Stimulated activated CD4-positive, alpha-beta T cell treated with anti-CD3 and anti-CD28 coated beads, Interleukin-2, amount 100 ng/mL, for 48 hours (primary cell): ENCODE measurements around the gene PRKG1.

Source experiments
- DNase-seq, 2 donors: peaks; one replicate each; pipeline ENCODE4 v3.0.0-alpha.2; 2020

The PRKG1 gene

DNA sequence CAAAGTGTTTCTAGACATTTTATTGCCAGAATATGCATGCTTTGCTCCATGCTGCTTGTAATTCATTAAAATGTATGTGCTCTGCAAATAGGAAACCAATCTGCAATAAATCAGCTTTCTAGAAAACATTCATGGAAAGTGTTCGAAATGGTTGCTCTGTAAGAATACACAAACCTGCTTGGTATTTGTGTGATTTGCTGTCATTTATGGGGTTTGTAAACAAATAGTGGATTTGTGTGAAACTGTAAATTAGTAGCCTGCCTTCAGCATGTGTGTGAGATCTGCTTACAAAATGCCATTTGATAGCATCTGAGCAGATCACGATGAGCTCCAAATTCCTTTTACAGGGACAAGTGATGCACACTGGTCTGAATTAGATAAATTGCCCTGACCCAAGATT is 844.2 kb downstream of the PRKG1 start:
- no peak for DNase-seq

GRCh38 chr10:51918884-51919325 is 844.6 kb downstream of the PRKG1 start:
- DNase-seq, result no peak

DNA sequence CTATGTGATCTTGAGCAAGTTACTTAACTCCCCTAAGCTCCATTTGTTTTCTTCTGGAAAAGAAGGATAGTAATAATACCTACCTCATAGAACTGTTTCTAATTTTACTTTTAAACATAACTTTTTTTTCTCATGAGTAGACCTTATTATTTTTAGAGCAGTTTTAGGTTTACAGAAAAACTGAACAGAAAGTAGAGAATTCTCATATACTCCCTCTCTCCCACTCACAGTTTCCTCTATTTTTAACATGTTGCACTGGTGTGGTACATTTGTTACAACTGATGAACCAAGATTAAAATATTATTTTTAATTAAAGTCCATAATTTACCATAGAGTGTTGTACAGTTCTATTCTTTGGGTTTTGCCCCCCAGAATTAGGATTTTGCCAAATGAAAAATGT is 846.4 kb downstream of the PRKG1 start:
- no peak for DNase-seq

- DNase-seq, result no peak
These were observed 850.1 kb downstream of the PRKG1 start for GRCh38 chr10:51924359-51924758.

- DNase-seq, result no peak
These were observed 852.0 kb downstream of the PRKG1 start for GRCh38 chr10:51926337-51926736.

GRCh38 chr10:51928162-51928561 is 853.9 kb downstream of the PRKG1 start:
- no peak for DNase-seq

DNA sequence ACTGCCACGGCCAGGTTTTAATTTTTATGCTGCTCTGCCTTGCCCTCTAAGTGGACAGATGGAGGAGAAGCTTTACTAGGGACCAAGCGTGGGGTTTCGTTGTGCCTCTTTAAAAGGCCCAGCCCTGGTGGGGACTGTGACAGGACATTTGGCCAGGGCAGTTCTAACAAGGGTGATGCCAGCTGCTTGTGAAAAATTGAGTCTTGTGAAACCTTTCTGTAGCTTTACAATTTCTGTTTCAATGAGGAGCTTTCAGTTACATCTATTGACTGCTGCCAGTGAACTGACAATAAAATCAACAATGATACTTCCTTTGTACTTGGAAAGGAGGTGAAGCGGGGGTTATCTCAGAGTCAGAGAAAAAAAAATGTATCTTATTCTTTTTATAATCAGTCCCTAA is 858.2 kb downstream of the PRKG1 start:
- no peak for DNase-seq

DNA sequence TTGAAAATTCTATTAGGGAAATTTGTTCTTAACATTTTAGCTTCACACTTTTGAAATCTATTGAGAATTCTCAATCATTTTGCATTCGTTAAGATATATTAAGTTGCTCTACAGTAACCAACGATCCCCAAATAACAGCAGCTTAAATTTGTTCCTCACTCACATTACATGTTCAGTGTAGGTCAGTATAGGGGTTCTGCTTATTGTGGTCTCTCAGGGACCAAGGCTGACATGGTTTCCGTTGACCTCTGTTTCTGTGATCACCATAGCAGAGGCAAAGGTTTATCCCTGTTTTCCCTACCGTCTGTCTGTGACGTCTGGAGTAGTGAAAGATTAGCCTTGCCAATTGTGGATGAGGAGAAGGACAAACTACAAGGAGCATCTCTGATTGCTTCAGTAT is 860.1 kb downstream of the PRKG1 start:
- DNase-seq, result no peak

GRCh38 chr10:51935341-51935740 is 861.1 kb downstream of the PRKG1 start:
- no peak for DNase-seq

DNA sequence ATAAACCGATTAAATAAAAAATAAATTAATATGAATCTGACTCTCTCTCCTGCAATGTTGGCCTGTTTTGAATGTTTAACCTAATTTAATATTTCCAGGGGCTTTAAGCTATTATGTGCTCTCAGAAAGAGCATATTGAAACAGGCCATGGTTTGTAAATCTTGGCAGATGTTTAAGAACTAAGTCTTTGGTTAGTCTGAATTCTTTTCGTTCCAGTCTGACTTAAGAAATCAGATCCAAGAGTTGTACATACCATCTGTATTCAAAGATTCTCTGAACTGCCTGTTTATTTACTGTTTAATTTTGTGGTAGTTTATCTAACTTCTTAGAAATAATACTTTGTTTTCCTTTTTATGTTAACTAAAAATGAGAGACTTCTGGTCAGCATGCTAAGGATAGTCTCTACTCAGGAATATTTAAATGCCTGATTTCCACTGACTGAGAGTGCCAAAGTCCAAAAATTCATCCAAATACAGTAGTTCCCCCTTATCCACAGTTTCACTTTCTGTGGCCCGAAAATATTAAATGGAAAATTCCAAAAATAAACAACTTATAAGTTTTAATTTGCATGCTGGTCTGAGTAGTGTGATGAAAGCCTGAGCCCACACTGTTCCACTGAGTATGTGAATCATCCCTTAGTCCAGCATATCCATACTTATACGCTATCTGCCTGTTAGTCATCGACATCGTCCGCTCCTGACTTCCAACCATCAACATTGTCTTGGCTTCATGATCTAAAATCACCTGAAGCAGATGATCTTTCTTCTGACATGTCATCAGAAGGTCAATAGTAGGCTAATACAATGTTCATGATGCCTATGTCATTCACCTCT is 863.2 kb downstream of the PRKG1 start:
- DNase-seq, result no peak

GRCh38 chr10:51950371-51950995 is 876.2 kb downstream of the PRKG1 start:
- DNase-seq, result no peak

GRCh38 chr10:51950996-51951555 is 876.8 kb downstream of the PRKG1 start:
- DNase-seq, result no peak

- no peak for DNase-seq
These were observed 877.3 kb downstream of the PRKG1 start for GRCh38 chr10:51951601-51952000.

DNA sequence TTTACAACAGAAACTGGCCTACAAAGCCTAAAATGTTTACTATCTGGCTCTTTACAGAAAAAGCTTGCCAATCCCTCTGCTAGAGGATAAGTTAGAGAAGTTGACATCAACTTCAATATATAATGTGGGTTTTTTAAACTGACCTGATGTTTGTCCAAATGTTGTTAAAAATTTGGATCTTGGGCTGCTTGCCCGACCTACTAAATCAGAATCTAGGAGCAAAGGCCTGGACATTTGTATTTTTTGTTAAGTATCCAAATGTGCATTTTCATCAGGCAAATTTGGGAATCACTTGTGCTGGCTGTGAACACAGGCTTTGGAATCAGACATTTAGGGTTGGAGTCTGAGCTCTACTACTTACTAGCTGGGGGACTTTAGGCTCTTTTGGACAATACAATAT is 877.8 kb downstream of the PRKG1 start:
- no peak for DNase-seq

DNA sequence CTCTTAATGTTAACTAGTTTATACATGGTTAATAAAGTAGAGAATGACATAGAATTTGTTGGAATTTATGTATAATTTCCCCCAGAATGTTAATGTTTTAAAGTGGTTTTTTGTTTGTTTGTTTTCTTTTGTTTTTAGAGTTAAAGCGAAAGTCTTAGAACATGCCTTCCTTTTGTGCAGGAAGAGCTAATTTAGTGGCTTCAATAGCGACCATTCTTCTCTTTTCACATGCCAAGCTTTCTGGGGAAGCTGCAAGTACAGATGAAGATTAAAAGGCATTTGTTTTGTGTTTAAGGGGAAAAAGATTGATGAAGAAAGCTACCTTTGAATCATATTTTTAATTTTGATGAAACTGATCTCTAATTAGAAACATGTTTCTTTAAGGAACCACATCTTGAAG is 881.4 kb downstream of the PRKG1 start:
- DNase-seq, result no peak

DNA sequence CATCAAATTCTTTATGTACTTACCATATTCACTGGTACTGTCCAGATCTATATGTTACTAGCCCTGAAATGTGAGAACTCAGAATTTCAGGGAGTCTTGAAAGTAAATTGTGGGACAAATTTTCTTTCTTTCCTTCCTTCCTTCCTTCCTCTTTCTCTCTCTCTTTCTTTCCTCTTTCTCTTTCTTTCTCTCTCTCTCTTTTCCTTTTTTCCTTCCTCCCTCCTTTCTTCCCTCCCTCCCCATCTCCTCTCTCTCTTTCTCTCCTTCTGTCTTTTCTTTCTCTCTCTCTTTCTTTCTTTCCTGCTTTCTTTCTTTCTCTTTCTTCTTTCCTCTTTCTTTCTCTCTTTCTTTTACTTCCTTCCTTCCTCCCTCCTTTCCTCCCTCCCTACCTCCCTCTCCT is 882.5 kb downstream of the PRKG1 start:
- no peak for DNase-seq

- DNase-seq, result no peak
These were observed 886.2 kb downstream of the PRKG1 start for GRCh38 chr10:51960494-51960895.

- DNase-seq, result no peak
These were observed 887.1 kb downstream of the PRKG1 start for GRCh38 chr10:51961401-51961800.

DNA sequence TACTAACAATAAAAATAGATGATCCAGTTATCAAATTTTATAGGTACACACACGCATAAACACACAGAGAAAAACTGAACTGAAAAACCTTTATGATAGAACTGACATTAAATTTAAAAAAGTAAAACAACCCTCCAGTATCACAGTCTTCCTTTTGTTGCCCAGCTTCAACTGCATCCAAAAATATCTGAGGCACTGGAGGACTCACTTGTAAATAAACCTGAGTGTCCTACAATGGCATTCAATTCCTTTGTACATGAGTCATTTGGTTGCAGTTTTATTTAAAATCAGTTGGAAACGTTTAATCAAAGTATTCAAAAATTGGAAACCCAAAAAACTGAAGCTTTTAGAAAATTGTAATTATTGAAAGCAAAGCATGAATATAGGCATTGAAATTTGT is 890.3 kb downstream of the PRKG1 start:
- DNase-seq, result no peak

DNA sequence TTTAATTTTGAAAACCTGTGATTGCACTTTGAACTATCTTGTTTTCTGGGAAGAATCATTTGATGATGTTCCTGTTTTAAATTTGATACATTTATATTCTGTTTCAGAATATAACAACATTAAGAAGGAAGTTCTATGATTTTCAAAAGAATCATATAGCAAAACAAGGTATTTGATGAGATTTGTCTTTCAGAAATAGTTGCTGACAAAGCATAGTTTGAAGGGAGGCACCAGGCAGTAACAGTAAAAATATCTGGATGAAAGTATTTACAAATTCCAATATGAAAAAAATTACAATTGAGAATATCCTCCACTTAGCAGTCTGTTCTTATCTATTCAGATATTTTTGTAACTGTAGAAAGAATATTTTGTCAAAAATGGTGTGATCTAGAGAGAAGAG is 891.2 kb downstream of the PRKG1 start:
- no peak for DNase-seq

DNA sequence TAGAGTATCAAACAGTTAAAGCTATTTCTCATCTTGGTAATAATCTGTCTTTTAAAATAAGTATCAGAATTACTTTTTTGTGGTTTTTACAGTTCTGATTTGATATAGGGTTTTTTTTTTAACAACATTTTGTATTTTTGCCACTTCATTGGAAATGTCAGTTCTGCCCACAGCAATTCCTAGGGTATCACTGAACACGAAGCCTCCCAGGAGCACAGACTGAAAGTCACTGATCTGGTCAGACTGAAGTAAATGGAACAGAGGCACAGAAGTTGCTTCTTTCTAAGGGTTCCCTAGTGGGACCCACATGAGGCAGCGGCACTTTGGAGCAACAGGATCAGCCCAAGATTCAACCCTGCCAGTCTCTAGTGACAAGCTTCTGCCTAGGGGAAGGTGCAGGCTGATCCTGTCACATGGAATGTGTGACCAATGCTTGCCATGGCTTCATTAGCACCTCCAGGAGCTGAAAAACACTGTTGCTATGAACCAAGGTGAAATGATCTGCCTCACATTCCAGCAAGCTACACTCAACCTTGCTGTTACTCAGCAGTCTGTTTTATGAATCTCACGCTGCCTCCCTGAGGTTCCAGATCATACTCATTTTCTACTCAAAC is 898.6 kb downstream of the PRKG1 start:
- no peak for DNase-seq

DNA sequence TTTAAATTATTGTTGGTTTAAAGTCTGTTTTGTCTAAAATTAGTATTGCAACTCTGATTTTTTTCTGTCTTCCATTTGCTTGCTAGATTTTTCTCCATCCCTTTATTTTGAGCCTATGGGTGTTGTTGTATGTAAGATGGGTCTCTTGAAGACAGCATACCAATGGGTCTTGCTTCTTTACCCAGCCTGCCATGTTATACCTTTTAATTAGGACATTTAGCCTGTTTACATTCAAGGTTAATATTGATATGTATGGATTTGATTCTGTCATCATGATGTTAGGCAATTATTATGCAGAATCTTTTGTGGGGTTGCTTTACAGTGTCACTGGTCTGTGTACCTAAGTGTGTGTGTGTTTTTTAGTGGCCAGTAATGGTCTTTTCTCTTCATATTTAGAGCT is 906.5 kb downstream of the PRKG1 start:
- no peak for DNase-seq

- no peak for DNase-seq
These were observed 907.4 kb downstream of the PRKG1 start for GRCh38 chr10:51981731-51982130.

DNA sequence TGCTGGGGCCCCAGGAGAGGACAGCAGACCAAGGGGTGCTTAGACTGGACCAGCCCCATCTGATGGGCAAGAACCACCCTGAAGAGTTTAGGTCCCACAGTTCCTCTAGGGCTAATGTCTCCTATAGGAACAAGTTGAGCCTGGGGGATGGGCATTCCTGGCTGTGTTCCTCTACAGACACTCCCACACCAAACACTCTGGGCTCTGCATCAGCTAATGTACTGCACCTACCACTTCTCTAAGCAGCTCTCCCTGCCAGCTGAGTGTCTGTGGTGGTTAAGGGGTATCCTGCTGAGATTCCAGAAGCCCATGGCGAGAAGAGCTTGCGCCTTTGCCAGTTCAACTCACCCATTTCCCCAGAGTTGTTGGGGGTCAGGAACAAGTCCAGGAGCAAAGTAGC is 909.2 kb downstream of the PRKG1 start:
- no peak for DNase-seq
